ENCODE results near the gene ABCC5. TPM values are rescaled to one million over a fixed set of nuclear protein-coding genes. Genes with fewer than 3 reads are reported as not detected.
A peak's percentile ranks its signal among the peaks of the same experiment; 100 is the strongest.

The ABCC5 gene
- total RNA-seq, 1 donor from 2014 or later = 39.0 TPM

GRCh38 chr3:183896610-183897009 is 121.1 kb downstream of the ABCC5 start:
- no peaks in the 10 kb centered on the region for H3K9me3 Mint-ChIP-seq (ENCODE audit: unreplicated experiment)
- TF ChIP-seq CTCF (IDR thresholded peaks at IDR 0.05) = no peak
- no peak overlapping the region for H3K4me3 Mint-ChIP-seq (ENCODE audit: unreplicated experiment)
- no peaks in the 10 kb centered on the region for H3K4me1 Mint-ChIP-seq (ENCODE audit: unreplicated experiment)
- peaks cover 34% of the 10 kb centered on the region for H3K27me3 Mint-ChIP-seq (ENCODE audit: unreplicated experiment)
- no peaks in the 10 kb centered on the region for H3K36me3 Mint-ChIP-seq (ENCODE audit: unreplicated experiment)
- DNase-seq (ENCODE audit: extremely low spot score, unreplicated experiment) = no peak
- H3K27ac Mint-ChIP-seq (ENCODE audit: unreplicated experiment) = no peak overlapping the region

- no peak for TF ChIP-seq CTCF (IDR thresholded peaks at IDR 0.05)
- Mint-ChIP-seq H3K4me1 (ENCODE audit: unreplicated experiment) (no peaks in the 10 kb centered on the region), H3K9me3 (ENCODE audit: unreplicated experiment) (no peaks in the 10 kb centered on the region), H3K4me3 (ENCODE audit: unreplicated experiment) (no peak overlapping the region), H3K27ac (ENCODE audit: unreplicated experiment) (no peak overlapping the region), H3K27me3 (ENCODE audit: unreplicated experiment) (peaks cover 30% of the 10 kb centered on the region), H3K36me3 (ENCODE audit: unreplicated experiment) (no peaks in the 10 kb centered on the region)
- DNase-seq (ENCODE audit: extremely low spot score, unreplicated experiment) = no peak
These were observed 121.5 kb downstream of the ABCC5 start for GRCh38 chr3:183896184-183896583.

GRCh38 chr3:183895774-183896173 is 121.9 kb downstream of the ABCC5 start:
- DNase-seq (ENCODE audit: extremely low spot score, unreplicated experiment) = no peak
- Mint-ChIP-seq H3K4me3 (ENCODE audit: unreplicated experiment) (no peak overlapping the region), H3K4me1 (ENCODE audit: unreplicated experiment) (no peaks in the 10 kb centered on the region), H3K9me3 (ENCODE audit: unreplicated experiment) (no peaks in the 10 kb centered on the region), H3K27me3 (ENCODE audit: unreplicated experiment) (peaks cover 32% of the 10 kb centered on the region), H3K27ac (ENCODE audit: unreplicated experiment) (no peak overlapping the region), H3K36me3 (ENCODE audit: unreplicated experiment) (no peaks in the 10 kb centered on the region)
- no peak for TF ChIP-seq CTCF (IDR thresholded peaks at IDR 0.05)

GRCh38 chr3:183895296-183895695 is 122.4 kb downstream of the ABCC5 start:
- DNase-seq (ENCODE audit: extremely low spot score, unreplicated experiment) = no peak
- Mint-ChIP-seq H3K36me3 (ENCODE audit: unreplicated experiment) (no peaks in the 10 kb centered on the region), H3K9me3 (ENCODE audit: unreplicated experiment) (no peaks in the 10 kb centered on the region), H3K4me3 (ENCODE audit: unreplicated experiment) (no peak overlapping the region), H3K27ac (ENCODE audit: unreplicated experiment) (no peak overlapping the region), H3K4me1 (ENCODE audit: unreplicated experiment) (no peaks in the 10 kb centered on the region), H3K27me3 (ENCODE audit: unreplicated experiment) (peaks cover 28% of the 10 kb centered on the region)
- peak; percentile 84 for TF ChIP-seq CTCF (IDR thresholded peaks at IDR 0.05)

GRCh38 chr3:183892610-183893214 is 125.0 kb downstream of the ABCC5 start:
- Mint-ChIP-seq H3K4me3 (ENCODE audit: unreplicated experiment) (no peak overlapping the region), H3K36me3 (ENCODE audit: unreplicated experiment) (no peaks in the 10 kb centered on the region), H3K4me1 (ENCODE audit: unreplicated experiment) (no peaks in the 10 kb centered on the region), H3K9me3 (ENCODE audit: unreplicated experiment) (no peaks in the 10 kb centered on the region), H3K27ac (ENCODE audit: unreplicated experiment) (no peak overlapping the region), H3K27me3 (ENCODE audit: unreplicated experiment) (peaks cover 30% of the 10 kb centered on the region)
- TF ChIP-seq CTCF (IDR thresholded peaks at IDR 0.05) = no peak
- no peak for DNase-seq (ENCODE audit: extremely low spot score, unreplicated experiment)
